Limb (tissue), 2 donors: ENCODE results near the gene C2orf68.
A peak's percentile ranks its signal among the peaks of the same experiment; 100 is the strongest.
"Not testable (repeated sequence)": the region's sequence is repeated elsewhere in the genome, so short reads cannot be mapped to it uniquely, and the experiment has no call there.

Experiments
- DNase-seq, 2 donors: peaks; one replicate each; pipeline ENCODE4 v3.0.0-alpha.2; 2016; ENCODE audit errors: extremely low spot score in 2 of 2

The C2orf68 gene

GRCh38 chr2:85631316-85631715 lies 19.4 kb upstream of the C2orf68 start:
- no peak for DNase-seq

- no peak for DNase-seq
These were observed 16.8 kb upstream of the C2orf68 start for GRCh38 chr2:85628658-85629057.

- no peak for DNase-seq
These were observed 12.1 kb upstream of the C2orf68 start for GRCh38 chr2:85623991-85624390.

- DNase-seq: no peak
These were observed 9.5 kb upstream of the C2orf68 start for GRCh38 chr2:85621338-85621737.

- DNase-seq: no peak
These were observed 7.8 kb upstream of the C2orf68 start for GRCh38 chr2:85619617-85620016.

- DNase-seq: not testable (repeated sequence)
These were observed 5.9 kb upstream of the C2orf68 start for GRCh38 chr2:85617723-85618122.

- no peak for DNase-seq
These were observed 3.5 kb upstream of the C2orf68 start for GRCh38 chr2:85615413-85615728.

- not testable (repeated sequence) for DNase-seq
These were observed 2.9 kb upstream of the C2orf68 start for GRCh38 chr2:85614757-85615156.

- DNase-seq: no peak
These were observed 2.0 kb upstream of the C2orf68 start for GRCh38 chr2:85613717-85614515.

GRCh38 chr2:85611217-85611704 lies 605 bp downstream of the C2orf68 start:
- DNase-seq: no peak

- DNase-seq: no peak
These were observed 4.3 kb downstream of the C2orf68 start for GRCh38 chr2:85607268-85608215.

GRCh38 chr2:85606116-85606455 lies 5.8 kb downstream of the C2orf68 start:
- DNase-seq: no peak

- no peak for DNase-seq
These were observed 6.3 kb downstream of the C2orf68 start for GRCh38 chr2:85605406-85606115.

- no peak for DNase-seq
These were observed 7.1 kb downstream of the C2orf68 start for GRCh38 chr2:85604568-85605339.

GRCh38 chr2:85604133-85604444 lies 7.8 kb downstream of the C2orf68 start:
- DNase-seq: not testable (repeated sequence)

GRCh38 chr2:85602476-85603234 lies 9.2 kb downstream of the C2orf68 start, which contains the start of gene TMEM150A:
Gene TMEM150A, minus strand, starts transcription at chr2:85602698. Its CDS starts 750 bp downstream, at chr2:85601948.
- DNase-seq: peak; percentile 92

- peak in 1 of 2 donors; percentile 45 for DNase-seq
These were observed 9.9 kb downstream of the C2orf68 start for GRCh38 chr2:85601771-85602475.

GRCh38 chr2:85600951-85601770 lies 10.7 kb downstream of the C2orf68 start:
- no peak for DNase-seq

GRCh38 chr2:85600235-85600575 lies 11.7 kb downstream of the C2orf68 start:
- no peak for DNase-seq
